Hepatocyte (in vitro differentiated cells): ENCODE measurements around the gene DENND1A. TPM values are rescaled to one million over a fixed set of nuclear protein-coding genes. Genes with fewer than 3 reads are reported as not detected.

Experiments used
- DNase-seq: peaks from one replicate; pipeline ENCODE4 v3.0.0-alpha.2; 2016; ENCODE audit warnings: low spot score
- H2AFZ ChIP-seq: fragments of 200-600 bp; sonication (generic); 2 replicates; pipeline ENCODE4 v1.6.0; 2016; ENCODE audit warnings: antibody characterized with exemption, mild to moderate bottlenecking
- H3K27ac ChIP-seq: fragments of 200-600 bp; sonication (generic); 2 replicates; pipeline ENCODE4 v1.5.1; 2016; ENCODE audit warnings: mild to moderate bottlenecking
- H3K27me3 ChIP-seq: fragments of 200-600 bp; sonication (generic); 2 replicates; pipeline ENCODE4 v1.6.1; 2016
- H3K36me3 ChIP-seq: fragments of 200-600 bp; sonication (generic); replicated peaks from 2 replicates; pipeline ENCODE4 v1.5.1; 2016; ENCODE audit warnings: low read depth; ENCODE audit not compliant: insufficient read depth
- H3K4me1 ChIP-seq: fragments of 200-600 bp; sonication (generic); 2 replicates; pipeline ENCODE4 v1.5.1; 2016; ENCODE audit warnings: mild to moderate bottlenecking, moderate library complexity; ENCODE audit not compliant: insufficient read depth
- H3K4me2 ChIP-seq: fragments of 200-600 bp; sonication (generic); 2 replicates; pipeline ENCODE4 v1.6.0; 2016
- H3K4me3 ChIP-seq: fragments of 200-600 bp; sonication (generic); 2 replicates; pipeline ENCODE4 v1.5.1; 2016; ENCODE audit warnings: mild to moderate bottlenecking
- H3K79me2 ChIP-seq: fragments of 200-600 bp; sonication (generic); 2 replicates; pipeline ENCODE4 v1.6.0; 2017; ENCODE audit warnings: mild to moderate bottlenecking
- H3K9me2 ChIP-seq: fragments of 200-600 bp; sonication (generic); replicated peaks from 2 replicates; pipeline ENCODE4 v1.6.0; 2017; ENCODE audit warnings: mild to moderate bottlenecking; ENCODE audit not compliant: insufficient read depth
- H3K9me3 ChIP-seq: fragments of 200-600 bp; sonication (generic); 2 replicates; pipeline ENCODE4 v1.5.1; 2016; ENCODE audit warnings: low read depth, mild to moderate bottlenecking
- H4K20me1 ChIP-seq: fragments of 200-600 bp; sonication (generic); 2 replicates; pipeline ENCODE4 v1.6.0; 2016; ENCODE audit warnings: mild to moderate bottlenecking; ENCODE audit not compliant: insufficient read depth, poor library complexity, severe bottlenecking
- EZH2 ChIP-seq: fragments of 200-600 bp; sonication (generic); IDR thresholded peaks from 2 replicates; pipeline ENCODE4 v1.6.1; 2016; ENCODE audit warnings: antibody characterized with exemption, mild to moderate bottlenecking, borderline replicate concordance
- EZH2phosphoT487 ChIP-seq: fragments of 200-600 bp; sonication (generic); IDR thresholded peaks from one replicate; pipeline ENCODE4 v1.6.1; 2018; ENCODE audit warnings: antibody characterized with exemption, mild to moderate bottlenecking, low read depth, moderate library complexity; ENCODE audit not compliant: unreplicated experiment, severe bottlenecking
- WGBS: methylation state at CpG from one replicate; pipeline ENCODE4 v1.1.6; 2016; ENCODE audit warnings: low lambda C conversion rate; ENCODE audit errors: missing lambda C conversion rate; 5-methylcytosine and 5-hydroxymethylcytosine counted together
- polyA plus RNA-seq: library from polyadenylated mRNA; unstranded; fragments of >200 nt; fragmentation: Nextera tagmentation; extraction: Ambion mirVana; gene quantifications from 2 replicates; pipeline ENCODE4 v1.2.1, GENCODE V29; 2016
- total RNA-seq: library from RNA; depleted of rRNA; stranded (reverse); fragments of >200 nt; gene quantifications from 2 replicates; pipeline ENCODE4 v1.2.3, GENCODE V29; 2014
- TF ChIP-seq, protein P1 (sequence below): fragments of 200-600 bp; sonication (generic); IDR thresholded peaks from 2 replicates; pipeline ENCODE4 v1.5.1; 2016; ENCODE audit warnings: antibody characterized with exemption, mild to moderate bottlenecking; ENCODE audit not compliant: poor library complexity

Gene DENND1A
- total and polyA plus RNA-seq, 2 experiments from 2014 or later = 24.0 to 28.9 TPM

GRCh38 chr9:123389698-123390097 is 540.2 kb downstream of the DENND1A start:
- H3K9me3 ChIP-seq = no peaks in the 10 kb centered on the region
- WGBS = 72% methylated on average over 12 of the region's 12 CpGs
- no peaks in the 10 kb centered on the region for H3K4me1 ChIP-seq
- no peak overlapping the region for H3K4me2 ChIP-seq
- no peaks in the 10 kb centered on the region for H4K20me1 ChIP-seq
- no peak overlapping the region for H3K27ac ChIP-seq
- H3K4me3 ChIP-seq = no peak overlapping the region
- no peak for DNase-seq
- no peak overlapping the region for H2AFZ ChIP-seq
- no peak for TF ChIP-seq EZH2
- TF ChIP-seq, protein P1, sequence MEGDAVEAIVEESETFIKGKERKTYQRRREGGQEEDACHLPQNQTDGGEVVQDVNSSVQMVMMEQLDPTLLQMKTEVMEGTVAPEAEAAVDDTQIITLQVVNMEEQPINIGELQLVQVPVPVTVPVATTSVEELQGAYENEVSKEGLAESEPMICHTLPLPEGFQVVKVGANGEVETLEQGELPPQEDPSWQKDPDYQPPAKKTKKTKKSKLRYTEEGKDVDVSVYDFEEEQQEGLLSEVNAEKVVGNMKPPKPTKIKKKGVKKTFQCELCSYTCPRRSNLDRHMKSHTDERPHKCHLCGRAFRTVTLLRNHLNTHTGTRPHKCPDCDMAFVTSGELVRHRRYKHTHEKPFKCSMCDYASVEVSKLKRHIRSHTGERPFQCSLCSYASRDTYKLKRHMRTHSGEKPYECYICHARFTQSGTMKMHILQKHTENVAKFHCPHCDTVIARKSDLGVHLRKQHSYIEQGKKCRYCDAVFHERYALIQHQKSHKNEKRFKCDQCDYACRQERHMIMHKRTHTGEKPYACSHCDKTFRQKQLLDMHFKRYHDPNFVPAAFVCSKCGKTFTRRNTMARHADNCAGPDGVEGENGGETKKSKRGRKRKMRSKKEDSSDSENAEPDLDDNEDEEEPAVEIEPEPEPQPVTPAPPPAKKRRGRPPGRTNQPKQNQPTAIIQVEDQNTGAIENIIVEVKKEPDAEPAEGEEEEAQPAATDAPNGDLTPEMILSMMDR = no peak
- no peak for TF ChIP-seq EZH2phosphoT487
- no peaks in the 10 kb centered on the region for H3K9me2 ChIP-seq
- no peaks in the 10 kb centered on the region for H3K27me3 ChIP-seq
- H3K36me3 ChIP-seq = no peaks in the 10 kb centered on the region
- H3K79me2 ChIP-seq = no peaks in the 10 kb centered on the region

- no peak overlapping the region for H3K27ac ChIP-seq
- H3K9me2 ChIP-seq = no peaks in the 10 kb centered on the region
- no peaks in the 10 kb centered on the region for H3K36me3 ChIP-seq
- TF ChIP-seq, protein P1 = no peak
- TF ChIP-seq EZH2 (no peak), EZH2phosphoT487 (no peak)
- no peaks in the 10 kb centered on the region for H3K27me3 ChIP-seq
- H2AFZ ChIP-seq = no peak overlapping the region
- no peaks in the 10 kb centered on the region for H3K9me3 ChIP-seq
- 87% methylated on average over 10 of the region's 10 CpGs for WGBS
- DNase-seq = no peak
- H3K4me1 ChIP-seq = no peaks in the 10 kb centered on the region
- no peaks in the 10 kb centered on the region for H4K20me1 ChIP-seq
- no peaks in the 10 kb centered on the region for H3K79me2 ChIP-seq
- H3K4me2 ChIP-seq = no peak overlapping the region
- no peak overlapping the region for H3K4me3 ChIP-seq
These were observed 540.9 kb downstream of the DENND1A start for GRCh38 chr9:123389070-123389469.

DNA sequence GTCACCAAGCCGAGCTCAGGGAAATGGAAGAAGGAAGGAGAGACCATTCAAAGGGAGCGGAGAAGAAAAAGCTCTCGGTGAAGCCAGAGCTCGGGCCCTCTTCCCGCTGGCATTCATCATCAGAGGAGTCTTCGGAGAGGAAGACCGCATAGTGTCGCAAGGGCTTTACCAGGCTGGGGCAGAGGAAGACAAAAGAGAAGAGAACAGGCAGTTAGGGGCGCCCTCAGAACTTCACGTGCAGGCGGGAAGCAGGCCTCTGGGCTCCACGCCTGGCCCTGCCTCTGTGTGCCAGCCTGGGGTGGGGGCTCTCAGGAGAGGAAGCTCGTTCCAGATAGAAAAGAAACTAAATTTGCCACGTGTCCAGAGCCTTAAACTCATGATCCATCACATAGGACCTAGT is 542.2 kb downstream of the DENND1A start:
- no peaks in the 10 kb centered on the region for H3K79me2 ChIP-seq
- no peaks in the 10 kb centered on the region for H3K9me2 ChIP-seq
- H4K20me1 ChIP-seq = no peaks in the 10 kb centered on the region
- H3K4me3 ChIP-seq = no peak overlapping the region
- H3K36me3 ChIP-seq = no peaks in the 10 kb centered on the region
- no peak for TF ChIP-seq EZH2phosphoT487
- TF ChIP-seq EZH2 = no peak
- TF ChIP-seq, protein P1 = no peak
- H3K9me3 ChIP-seq = no peaks in the 10 kb centered on the region
- 88% methylated on average over 14 of the region's 14 CpGs for WGBS
- H3K4me1 ChIP-seq = no peaks in the 10 kb centered on the region
- no peak overlapping the region for H3K27ac ChIP-seq
- H3K4me2 ChIP-seq = no peak overlapping the region
- no peak overlapping the region for H2AFZ ChIP-seq
- DNase-seq = no peak
- H3K27me3 ChIP-seq = no peaks in the 10 kb centered on the region
